HUES6 (cell line): Measurements from ENCODE around the gene HNF1B.

Source experiments
- H3K27ac ChIP-seq: 2 replicates; pipeline ENCODE4 v1.7.0; 2013; ENCODE audit warnings: low read depth, mild to moderate bottlenecking, low read length, inconsistent platforms
- H3K27me3 ChIP-seq: 2 replicates; pipeline ENCODE4 v1.6.1; 2013; ENCODE audit warnings: low read length; ENCODE audit not compliant: control insufficient read depth, insufficient read depth
- H3K36me3 ChIP-seq: 2 replicates; pipeline ENCODE4 v1.6.1; 2013; ENCODE audit warnings: low read length; ENCODE audit not compliant: control insufficient read depth, insufficient read depth
- H3K4me1 ChIP-seq: 2 replicates; pipeline ENCODE4 v1.6.1; 2013; ENCODE audit warnings: low read length; ENCODE audit not compliant: control insufficient read depth, insufficient read depth
- H3K4me3 ChIP-seq: 2 replicates; pipeline ENCODE4 v1.5.1; 2013; ENCODE audit warnings: low read depth, low read length
- H3K9ac ChIP-seq: one replicate; pipeline ENCODE4 v1.6.1; 2013; ENCODE audit warnings: mild to moderate bottlenecking, low read length
- H3K9me3 ChIP-seq: 2 replicates; pipeline ENCODE4 v1.6.1; 2013; ENCODE audit warnings: low read depth, low read length; ENCODE audit not compliant: control insufficient read depth, insufficient read depth

HNF1B gene

DNA sequence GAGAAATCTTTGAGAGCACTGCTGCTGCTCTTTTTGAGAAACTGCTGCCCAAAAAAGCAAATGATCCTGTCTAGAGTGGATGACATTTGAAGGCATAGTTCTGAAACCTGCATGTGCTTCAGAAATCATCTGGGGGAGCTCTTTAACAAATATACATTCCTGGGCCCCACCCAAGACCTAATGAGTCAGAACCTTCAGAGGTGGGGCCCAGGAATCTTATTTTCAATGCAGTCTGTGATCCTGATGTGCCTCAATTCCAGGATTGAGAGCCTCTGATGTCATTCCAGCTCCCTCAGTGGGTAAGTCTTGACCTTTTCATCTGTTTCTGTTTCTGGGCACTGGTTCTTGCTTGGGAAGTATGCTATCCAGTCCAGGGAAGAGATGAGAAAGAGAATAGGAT lies 42.3 kb downstream of the HNF1B start:
- no peak overlapping the region for H3K27ac ChIP-seq
- H3K4me1 ChIP-seq: no peaks in the 10 kb centered on the region
- H3K36me3 ChIP-seq: no peaks in the 10 kb centered on the region
- peaks cover 2% of the 10 kb centered on the region; the same call in 1 of the 2 replicates for H3K27me3 ChIP-seq
- H3K4me3 ChIP-seq: no peak overlapping the region
- no peaks in the 10 kb centered on the region for H3K9me3 ChIP-seq
- no peak overlapping the region for H3K9ac ChIP-seq

GRCh38 chr17:37701496-37701898 lies 43.4 kb downstream of the HNF1B start:
- Histone ChIP-seq H3K9ac (no peak overlapping the region), H3K9me3 (no peaks in the 10 kb centered on the region), H3K27ac (no peak overlapping the region), H3K27me3 (peaks cover 3% of the 10 kb centered on the region; the same call in 1 of the 2 replicates), H3K4me1 (no peaks in the 10 kb centered on the region), H3K4me3 (no peak overlapping the region), H3K36me3 (no peaks in the 10 kb centered on the region)

DNA sequence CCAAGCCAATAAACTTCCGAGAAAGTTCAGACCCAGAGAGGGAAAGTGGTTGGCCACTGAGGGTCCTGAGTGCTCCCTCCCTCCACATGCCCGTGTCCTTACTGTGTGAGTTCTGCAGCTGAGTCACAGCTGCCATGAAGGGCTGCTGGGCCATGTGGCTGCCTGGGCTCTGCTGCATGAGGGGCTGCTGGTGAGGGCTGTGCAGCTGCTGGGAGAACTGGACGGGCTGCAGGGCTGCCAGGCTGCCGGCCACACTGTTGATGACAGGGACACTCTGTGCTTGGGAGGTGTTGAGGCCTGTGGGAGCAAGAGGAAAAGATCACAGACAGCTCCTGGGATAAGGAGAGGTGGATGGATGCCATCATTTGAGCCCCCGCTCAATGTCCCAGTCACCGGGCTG lies 44.0 kb downstream of the HNF1B start:
- Histone ChIP-seq H3K4me3 (no peak overlapping the region), H3K9me3 (no peaks in the 10 kb centered on the region), H3K36me3 (no peaks in the 10 kb centered on the region), H3K4me1 (no peaks in the 10 kb centered on the region), H3K9ac (no peak overlapping the region), H3K27ac (no peak overlapping the region), H3K27me3 (peaks cover 3% of the 10 kb centered on the region; the same call in 1 of the 2 replicates)

DNA sequence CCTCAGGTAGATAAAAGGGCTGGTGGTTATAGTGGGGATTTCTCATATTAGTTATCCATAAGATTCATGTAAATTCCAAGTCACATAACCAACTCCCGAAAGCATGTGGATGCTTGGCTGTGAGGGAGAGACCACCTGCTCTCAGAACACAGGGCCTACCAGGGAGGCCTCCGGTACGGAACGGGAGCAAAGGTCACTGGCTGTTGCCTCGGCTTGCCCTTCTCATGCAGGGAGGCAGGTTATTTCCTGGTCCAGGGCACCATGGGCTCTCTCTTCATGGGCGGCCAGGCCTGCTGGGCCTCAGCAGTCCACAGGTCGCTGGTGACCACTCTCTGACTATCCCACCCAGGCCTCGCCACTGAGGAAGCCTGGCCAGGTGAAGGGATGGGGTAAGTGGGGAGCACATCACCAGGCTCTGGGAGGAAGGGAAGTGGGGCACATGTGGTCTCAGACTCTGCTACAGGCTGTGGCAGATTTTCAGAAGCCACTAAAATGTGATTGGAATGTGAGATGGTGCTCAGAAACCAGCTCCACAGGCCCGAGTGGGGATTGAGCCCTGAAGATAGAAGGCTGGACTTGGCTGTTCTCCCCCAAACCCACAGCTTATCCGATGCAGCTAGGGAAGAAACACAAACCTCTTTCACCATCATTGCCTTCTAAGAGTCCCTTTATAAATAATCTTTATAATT lies 45.4 kb downstream of the HNF1B start:
- H3K9me3 ChIP-seq: peaks cover 7% of the 10 kb centered on the region
- no peak overlapping the region for H3K27ac ChIP-seq
- no peak overlapping the region for H3K9ac ChIP-seq
- H3K36me3 ChIP-seq: no peaks in the 10 kb centered on the region
- H3K4me1 ChIP-seq: no peaks in the 10 kb centered on the region
- no peak overlapping the region for H3K4me3 ChIP-seq
- H3K27me3 ChIP-seq: peaks cover 3% of the 10 kb centered on the region; the same call in 1 of the 2 replicates

GRCh38 chr17:37698911-37699255 lies 46.0 kb downstream of the HNF1B start:
- H3K9me3 ChIP-seq: peaks cover 8% of the 10 kb centered on the region
- H3K27me3 ChIP-seq: peaks cover 3% of the 10 kb centered on the region; the same call in 1 of the 2 replicates
- H3K4me1 ChIP-seq: no peaks in the 10 kb centered on the region
- H3K9ac ChIP-seq: no peak overlapping the region
- H3K4me3 ChIP-seq: no peak overlapping the region
- H3K36me3 ChIP-seq: no peaks in the 10 kb centered on the region
- H3K27ac ChIP-seq: no peak overlapping the region

DNA sequence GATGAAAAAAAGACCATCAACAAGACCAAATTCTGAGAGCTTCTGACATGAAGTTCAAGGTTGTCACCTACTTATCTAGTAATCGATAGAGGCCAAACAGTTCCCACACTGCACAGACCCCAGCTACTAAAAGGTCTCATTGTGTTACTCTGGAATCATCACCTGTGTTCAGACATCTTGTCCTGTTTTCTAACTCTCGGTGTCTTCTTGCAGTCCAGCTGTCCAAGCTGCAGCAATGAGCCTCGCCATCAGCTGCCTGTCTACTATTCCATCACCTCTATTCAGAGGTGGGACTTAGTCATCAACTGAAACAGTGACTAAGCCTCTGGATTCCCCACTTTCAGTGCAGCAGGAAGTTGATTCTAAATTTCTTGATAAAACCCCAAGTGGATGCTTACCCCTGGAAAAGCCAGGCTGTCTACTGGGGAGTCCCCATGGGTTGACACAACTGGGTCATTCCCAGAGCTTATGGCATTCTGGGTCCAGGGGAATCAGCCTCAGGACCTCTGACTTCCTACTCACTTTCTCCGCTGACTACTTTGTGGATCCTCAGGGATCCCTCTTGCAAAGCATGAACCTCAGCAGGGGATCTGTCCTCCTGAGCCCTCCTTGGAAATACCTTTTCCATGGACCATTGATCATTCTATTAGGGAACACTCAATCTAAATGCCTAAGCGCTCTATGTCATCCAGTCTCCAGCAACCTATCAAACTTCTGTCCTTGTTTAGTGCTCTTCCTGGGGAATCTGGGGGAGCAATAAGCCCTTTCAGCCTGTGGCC lies 46.5 kb downstream of the HNF1B start:
- no peaks in the 10 kb centered on the region for H3K4me1 ChIP-seq
- H3K36me3 ChIP-seq: no peaks in the 10 kb centered on the region
- H3K27ac ChIP-seq: no peak overlapping the region
- no peak overlapping the region for H3K9ac ChIP-seq
- H3K27me3 ChIP-seq: peaks cover 3% of the 10 kb centered on the region; the same call in 1 of the 2 replicates
- H3K9me3 ChIP-seq: peaks cover 13% of the 10 kb centered on the region
- H3K4me3 ChIP-seq: no peak overlapping the region

GRCh38 chr17:37697381-37697780 lies 47.5 kb downstream of the HNF1B start:
- no peaks in the 10 kb centered on the region for H3K36me3 ChIP-seq
- H3K4me3 ChIP-seq: no peak overlapping the region
- H3K9me3 ChIP-seq: peaks cover 15% of the 10 kb centered on the region
- H3K27ac ChIP-seq: no peak overlapping the region
- H3K4me1 ChIP-seq: no peaks in the 10 kb centered on the region
- H3K9ac ChIP-seq: no peak overlapping the region
- peaks cover 3% of the 10 kb centered on the region; the same call in 1 of the 2 replicates for H3K27me3 ChIP-seq

DNA sequence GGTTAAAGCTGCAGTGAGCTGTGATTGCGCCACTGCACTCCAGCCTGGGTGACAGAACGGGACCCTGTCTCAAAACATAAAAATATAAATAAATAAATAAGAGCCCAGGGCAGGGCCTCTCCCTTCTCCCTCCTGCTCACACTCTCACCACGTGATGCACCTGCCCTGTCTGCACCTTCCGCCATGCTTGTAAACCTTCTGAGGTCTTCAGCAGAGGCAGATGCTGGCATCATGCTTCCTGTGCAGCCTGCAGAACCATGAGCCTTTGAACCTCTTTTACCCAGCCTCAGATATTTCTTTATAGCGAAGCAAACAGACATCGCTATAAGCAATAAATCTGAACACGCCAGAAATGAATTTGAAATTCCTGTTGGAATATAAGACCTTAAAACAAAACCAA lies 48.5 kb downstream of the HNF1B start:
- Histone ChIP-seq H3K9ac (no peak overlapping the region), H3K9me3 (peaks cover 15% of the 10 kb centered on the region), H3K4me3 (no peak overlapping the region), H3K4me1 (no peaks in the 10 kb centered on the region), H3K27ac (no peak overlapping the region), H3K36me3 (no peaks in the 10 kb centered on the region), H3K27me3 (0 out of 2 replicates have a peak, but pooled peaks cover 3% of the 10 kb centered on the region)

DNA sequence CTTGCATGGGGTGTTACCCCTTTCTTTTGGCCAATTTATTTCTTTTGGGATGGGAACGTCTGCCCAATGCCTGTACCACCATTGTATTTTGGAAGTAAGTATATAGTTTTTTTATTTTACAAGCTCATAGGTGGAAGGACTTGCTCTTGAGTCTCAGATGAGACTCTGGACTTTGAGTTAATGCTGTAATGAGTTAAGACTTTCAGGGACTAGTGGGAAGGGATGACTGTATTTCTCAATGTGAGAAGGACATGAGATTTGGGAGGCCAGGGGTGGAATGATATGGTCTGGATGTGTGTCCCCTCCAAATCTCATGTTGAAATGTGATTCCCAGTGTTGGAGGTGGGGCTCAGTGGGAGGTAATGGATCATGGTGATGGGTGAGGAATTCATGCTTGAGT lies 49.1 kb downstream of the HNF1B start:
- Histone ChIP-seq H3K9ac (no peak overlapping the region), H3K36me3 (no peaks in the 10 kb centered on the region)

DNA sequence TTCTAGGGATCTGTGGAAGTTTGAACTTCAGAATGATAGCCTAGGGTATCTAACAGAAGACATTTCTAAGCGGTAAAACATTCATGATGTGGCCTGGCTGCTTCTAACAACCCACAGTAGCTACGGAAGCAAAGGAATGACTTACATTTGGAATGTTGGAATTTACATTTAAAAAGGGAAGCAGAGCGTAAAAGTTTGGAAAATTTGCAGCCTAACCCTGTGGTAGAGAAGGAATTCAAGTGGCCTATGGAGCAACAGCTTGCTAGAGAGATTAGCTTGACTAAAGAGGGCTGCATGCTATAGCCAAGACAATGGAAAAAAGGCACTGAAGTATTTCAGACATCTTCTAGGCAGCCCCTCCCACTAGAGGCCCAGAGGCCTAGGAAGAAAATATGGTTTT lies 50.1 kb downstream of the HNF1B start:
- 0 out of 2 replicates have a peak, but pooled peaks cover 3% of the 10 kb centered on the region for H3K27me3 ChIP-seq
- no peak overlapping the region for H3K4me3 ChIP-seq
- no peak overlapping the region for H3K9ac ChIP-seq
- no peak overlapping the region for H3K27ac ChIP-seq
- no peaks in the 10 kb centered on the region for H3K36me3 ChIP-seq
- H3K4me1 ChIP-seq: no peaks in the 10 kb centered on the region
- peaks cover 15% of the 10 kb centered on the region for H3K9me3 ChIP-seq

More for the DNA sequence above, 49.1 kb downstream of the HNF1B start:
- H3K27me3 ChIP-seq: 0 out of 2 replicates have a peak, but pooled peaks cover 3% of the 10 kb centered on the region
- no peak overlapping the region for H3K4me3 ChIP-seq
- H3K9me3 ChIP-seq: peaks cover 15% of the 10 kb centered on the region
- no peaks in the 10 kb centered on the region for H3K4me1 ChIP-seq
- H3K27ac ChIP-seq: no peak overlapping the region

- no peaks in the 10 kb centered on the region for H3K36me3 ChIP-seq
- H3K27me3 ChIP-seq: 0 out of 2 replicates have a peak, but pooled peaks cover 3% of the 10 kb centered on the region
- H3K27ac ChIP-seq: no peak overlapping the region
- H3K4me1 ChIP-seq: no peaks in the 10 kb centered on the region
- H3K9me3 ChIP-seq: peaks cover 15% of the 10 kb centered on the region
- H3K9ac ChIP-seq: no peak overlapping the region
- H3K4me3 ChIP-seq: no peak overlapping the region
These were observed 51.5 kb downstream of the HNF1B start for GRCh38 chr17:37693328-37693727.
